HEK293 (cell line): ENCODE measurements around the gene PITPNM3.

Source experiments
- CTCF ChIA-PET: fragments of 350-600 bp; formaldehyde crosslinking; extraction: SDS; loops from one replicate; lab custom pipeline; 2021; ENCODE audit warnings: antibody characterized with exemption; lab: Yijun Ruan, JAX
- POLR2A ChIA-PET: fragments of 300-600 bp; formaldehyde crosslinking; extraction: SDS; loops from one replicate; lab custom pipeline; 2020; ENCODE audit warnings: antibody characterized with exemption, inconsistent platforms; lab: Yijun Ruan, JAX
- H3K27ac ChIP-seq: fragments of 200-500 bp; sonication (Bioruptor generic); 2 replicates; pipeline ENCODE4 v1.5.1; 2014; ENCODE audit warnings: low read depth, low read length, control low read depth, inconsistent platforms; ENCODE audit errors: extremely low read depth
- H3K36me3 ChIP-seq, 2 experiments: fragments of 200-500 bp in 1 of 2; sonication (Bioruptor generic) in 1 of 2; 1 replicate in 1 of 2; 2 replicates in 1 of 2; pipeline ENCODE4 v1.5.1; 2014 to 2017; ENCODE audit warnings: inconsistent platforms in 2 of 2, low read length in 2 of 2; ENCODE audit not compliant: control insufficient read depth in 2 of 2, insufficient read depth in 1 of 2
- H3K4me1 ChIP-seq: fragments of 200-500 bp; sonication (Bioruptor generic); 2 replicates; pipeline ENCODE4 v1.5.1; 2014; ENCODE audit warnings: mild to moderate bottlenecking, low read length, inconsistent platforms; ENCODE audit not compliant: control insufficient read depth, insufficient read depth
- H3K4me3 ChIP-seq: 2 replicates; pipeline ENCODE4 v1.5.1; 2011; ENCODE audit warnings: low read depth, mild to moderate bottlenecking, control low read depth, low read length, moderate library complexity
- H3K9me3 ChIP-seq: fragments of 200-500 bp; sonication (Bioruptor generic); 2 replicates; pipeline ENCODE4 v1.5.1; 2014; ENCODE audit warnings: low read depth, low read length, inconsistent platforms; ENCODE audit not compliant: control insufficient read depth, insufficient read depth
- EGR2 ChIP-seq: fragments of 450-650 bp; formaldehyde crosslinking; IDR thresholded peaks from 2 replicates; pipeline ENCODE4 v1.5.1; 2016; ENCODE audit warnings: low read depth, missing biosample characterization, missing genetic modification characterization
- GLIS2 ChIP-seq: fragments of 450-650 bp; formaldehyde crosslinking; IDR thresholded peaks from 2 replicates; pipeline ENCODE4 v1.5.1; 2016; ENCODE audit warnings: missing biosample characterization, missing genetic modification characterization
- MZF1 ChIP-seq: fragments of 450-650 bp; formaldehyde crosslinking; IDR thresholded peaks from 2 replicates; pipeline ENCODE4 v1.5.1; 2017; ENCODE audit warnings: missing biosample characterization, missing genetic modification characterization, borderline replicate concordance
- ZBTB17 ChIP-seq: fragments of 450-650 bp; formaldehyde crosslinking; IDR thresholded peaks from 2 replicates; pipeline ENCODE4 v1.5.1; 2016; ENCODE audit warnings: missing biosample characterization, missing genetic modification characterization
- ZBTB7A ChIP-seq: fragments of 450-650 bp; formaldehyde crosslinking; IDR thresholded peaks from 2 replicates; pipeline ENCODE4 v1.5.1; 2016; ENCODE audit warnings: low read depth, missing biosample characterization, missing genetic modification characterization
- ZFP3 ChIP-seq: fragments of 450-650 bp; formaldehyde crosslinking; IDR thresholded peaks from 2 replicates; pipeline ENCODE4 v1.5.1; 2016; ENCODE audit warnings: low read depth, missing biosample characterization, missing genetic modification characterization
- ZIC2 ChIP-seq: fragments of 450-650 bp; formaldehyde crosslinking; IDR thresholded peaks from 2 replicates; pipeline ENCODE4 v1.5.1; 2016; ENCODE audit warnings: missing biosample characterization, missing genetic modification characterization
- ZNF239 ChIP-seq: fragments of 450-650 bp; formaldehyde crosslinking; IDR thresholded peaks from 2 replicates; pipeline ENCODE4 v1.5.1; 2016; ENCODE audit warnings: missing biosample characterization, missing genetic modification characterization
- ZNF24 ChIP-seq: fragments of 450-650 bp; formaldehyde crosslinking; IDR thresholded peaks from 2 replicates; pipeline ENCODE4 v1.5.1; 2016; ENCODE audit warnings: missing biosample characterization, missing genetic modification characterization
- ZNF521 ChIP-seq: fragments of 450-650 bp; formaldehyde crosslinking; IDR thresholded peaks from 2 replicates; pipeline ENCODE4 v1.5.1; 2017; ENCODE audit warnings: missing biosample characterization, mild to moderate bottlenecking, missing genetic modification characterization
- ZNF654 ChIP-seq: fragments of 450-650 bp; formaldehyde crosslinking; IDR thresholded peaks from 2 replicates; pipeline ENCODE4 v1.5.1; 2016; ENCODE audit warnings: low read depth, missing biosample characterization, missing genetic modification characterization
- ZSCAN16 ChIP-seq: fragments of 450-650 bp; formaldehyde crosslinking; IDR thresholded peaks from 2 replicates; pipeline ENCODE4 v1.5.1; 2016; ENCODE audit warnings: missing biosample characterization, missing genetic modification characterization
- ZSCAN23 ChIP-seq: fragments of 450-650 bp; formaldehyde crosslinking; IDR thresholded peaks from 2 replicates; pipeline ENCODE4 v1.5.1; 2016; ENCODE audit warnings: missing biosample characterization, missing genetic modification characterization
- TF ChIP-seq, protein P1 (sequence below): fragments of 450-650 bp; formaldehyde crosslinking; IDR thresholded peaks from 2 replicates; pipeline ENCODE4 v1.5.1; 2016; ENCODE audit warnings: missing biosample characterization, missing genetic modification characterization
- TF ChIP-seq, protein P2 (sequence below): fragments of 450-650 bp; formaldehyde crosslinking; IDR thresholded peaks from 2 replicates; pipeline ENCODE4 v1.5.1; 2016; ENCODE audit warnings: missing biosample characterization, missing genetic modification characterization
- TF ChIP-seq, protein P3 (sequence below): fragments of 450-650 bp; formaldehyde crosslinking; IDR thresholded peaks from 2 replicates; pipeline ENCODE4 v1.5.1; 2017; ENCODE audit warnings: missing biosample characterization, mild to moderate bottlenecking, missing genetic modification characterization, moderate library complexity

Gene PITPNM3

GRCh38 chr17:6473128-6473767, 83.1 kb downstream of the PITPNM3 start:
- TF ChIP-seq ZNF24 (tag by site-specific recombination) (no peak), ZBTB7A (no peak), ZNF239 (tag by site-specific recombination) (no peak), MZF1 (no peak), ZNF521 (tag by site-specific recombination) (no peak), ZSCAN16 (tag by site-specific recombination) (no peak), ZBTB17 (peak; percentile 66), ZNF654 (peak; percentile 55), ZFP3 (tag by site-specific recombination) (no peak)
- TF ChIP-seq, protein P1, sequence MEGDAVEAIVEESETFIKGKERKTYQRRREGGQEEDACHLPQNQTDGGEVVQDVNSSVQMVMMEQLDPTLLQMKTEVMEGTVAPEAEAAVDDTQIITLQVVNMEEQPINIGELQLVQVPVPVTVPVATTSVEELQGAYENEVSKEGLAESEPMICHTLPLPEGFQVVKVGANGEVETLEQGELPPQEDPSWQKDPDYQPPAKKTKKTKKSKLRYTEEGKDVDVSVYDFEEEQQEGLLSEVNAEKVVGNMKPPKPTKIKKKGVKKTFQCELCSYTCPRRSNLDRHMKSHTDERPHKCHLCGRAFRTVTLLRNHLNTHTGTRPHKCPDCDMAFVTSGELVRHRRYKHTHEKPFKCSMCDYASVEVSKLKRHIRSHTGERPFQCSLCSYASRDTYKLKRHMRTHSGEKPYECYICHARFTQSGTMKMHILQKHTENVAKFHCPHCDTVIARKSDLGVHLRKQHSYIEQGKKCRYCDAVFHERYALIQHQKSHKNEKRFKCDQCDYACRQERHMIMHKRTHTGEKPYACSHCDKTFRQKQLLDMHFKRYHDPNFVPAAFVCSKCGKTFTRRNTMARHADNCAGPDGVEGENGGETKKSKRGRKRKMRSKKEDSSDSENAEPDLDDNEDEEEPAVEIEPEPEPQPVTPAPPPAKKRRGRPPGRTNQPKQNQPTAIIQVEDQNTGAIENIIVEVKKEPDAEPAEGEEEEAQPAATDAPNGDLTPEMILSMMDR (tag by site-specific recombination) = peak; percentile 76
- Histone ChIP-seq H3K4me1 (peaks cover 9% of the 10 kb centered on the region), H3K9me3 (no peaks in the 10 kb centered on the region), H3K27ac (no peak overlapping the region), H3K4me3 (no peak overlapping the region), H3K36me3 (no peaks in the 10 kb centered on the region)
- ChIA-PET POLR2A (interaction anchor here (0.6 kb wide), 1 partner anchor 99 kb away, joined by 5 read pairs; no protein-coding TSS in a partner anchor), CTCF (interaction anchor here (0.6 to 2.2 kb wide), 40 partner anchors 9 to 1610 kb away, joined by 3 to 10 read pairs (median 4); no protein-coding TSS in a partner anchor)

- Histone ChIP-seq H3K9me3 (no peaks in the 10 kb centered on the region), H3K36me3 (no peaks in the 10 kb centered on the region)
- 0 out of 2 replicates have a peak, but pooled peaks have one; percentile 16 for TF ChIP-seq EGR2 (tag by site-specific recombination)
- TF ChIP-seq, protein P2, sequence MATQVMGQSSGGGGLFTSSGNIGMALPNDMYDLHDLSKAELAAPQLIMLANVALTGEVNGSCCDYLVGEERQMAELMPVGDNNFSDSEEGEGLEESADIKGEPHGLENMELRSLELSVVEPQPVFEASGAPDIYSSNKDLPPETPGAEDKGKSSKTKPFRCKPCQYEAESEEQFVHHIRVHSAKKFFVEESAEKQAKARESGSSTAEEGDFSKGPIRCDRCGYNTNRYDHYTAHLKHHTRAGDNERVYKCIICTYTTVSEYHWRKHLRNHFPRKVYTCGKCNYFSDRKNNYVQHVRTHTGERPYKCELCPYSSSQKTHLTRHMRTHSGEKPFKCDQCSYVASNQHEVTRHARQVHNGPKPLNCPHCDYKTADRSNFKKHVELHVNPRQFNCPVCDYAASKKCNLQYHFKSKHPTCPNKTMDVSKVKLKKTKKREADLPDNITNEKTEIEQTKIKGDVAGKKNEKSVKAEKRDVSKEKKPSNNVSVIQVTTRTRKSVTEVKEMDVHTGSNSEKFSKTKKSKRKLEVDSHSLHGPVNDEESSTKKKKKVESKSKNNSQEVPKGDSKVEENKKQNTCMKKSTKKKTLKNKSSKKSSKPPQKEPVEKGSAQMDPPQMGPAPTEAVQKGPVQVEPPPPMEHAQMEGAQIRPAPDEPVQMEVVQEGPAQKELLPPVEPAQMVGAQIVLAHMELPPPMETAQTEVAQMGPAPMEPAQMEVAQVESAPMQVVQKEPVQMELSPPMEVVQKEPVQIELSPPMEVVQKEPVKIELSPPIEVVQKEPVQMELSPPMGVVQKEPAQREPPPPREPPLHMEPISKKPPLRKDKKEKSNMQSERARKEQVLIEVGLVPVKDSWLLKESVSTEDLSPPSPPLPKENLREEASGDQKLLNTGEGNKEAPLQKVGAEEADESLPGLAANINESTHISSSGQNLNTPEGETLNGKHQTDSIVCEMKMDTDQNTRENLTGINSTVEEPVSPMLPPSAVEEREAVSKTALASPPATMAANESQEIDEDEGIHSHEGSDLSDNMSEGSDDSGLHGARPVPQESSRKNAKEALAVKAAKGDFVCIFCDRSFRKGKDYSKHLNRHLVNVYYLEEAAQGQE (tag by site-specific recombination) = no peak
- TF ChIP-seq, all 188 proteins: peak for 1
- POLR2A ChIA-PET = interaction anchor here (0.6 kb wide), 1 partner anchor 99 kb away, joined by 5 read pairs; no protein-coding TSS in a partner anchor
- Histone ChIP-seq H3K4me1 (peaks cover 9% of the 10 kb centered on the region), H3K27ac (no peak overlapping the region), H3K4me3 (no peak overlapping the region)
- CTCF ChIA-PET = interaction anchor here (0.6 to 2.2 kb wide), 32 partner anchors 9 to 1411 kb away, joined by 3 to 10 read pairs (median 5); no protein-coding TSS in a partner anchor
Measured at GRCh38 chr17:6472517-6472916, 83.8 kb downstream of the PITPNM3 start.

DNA sequence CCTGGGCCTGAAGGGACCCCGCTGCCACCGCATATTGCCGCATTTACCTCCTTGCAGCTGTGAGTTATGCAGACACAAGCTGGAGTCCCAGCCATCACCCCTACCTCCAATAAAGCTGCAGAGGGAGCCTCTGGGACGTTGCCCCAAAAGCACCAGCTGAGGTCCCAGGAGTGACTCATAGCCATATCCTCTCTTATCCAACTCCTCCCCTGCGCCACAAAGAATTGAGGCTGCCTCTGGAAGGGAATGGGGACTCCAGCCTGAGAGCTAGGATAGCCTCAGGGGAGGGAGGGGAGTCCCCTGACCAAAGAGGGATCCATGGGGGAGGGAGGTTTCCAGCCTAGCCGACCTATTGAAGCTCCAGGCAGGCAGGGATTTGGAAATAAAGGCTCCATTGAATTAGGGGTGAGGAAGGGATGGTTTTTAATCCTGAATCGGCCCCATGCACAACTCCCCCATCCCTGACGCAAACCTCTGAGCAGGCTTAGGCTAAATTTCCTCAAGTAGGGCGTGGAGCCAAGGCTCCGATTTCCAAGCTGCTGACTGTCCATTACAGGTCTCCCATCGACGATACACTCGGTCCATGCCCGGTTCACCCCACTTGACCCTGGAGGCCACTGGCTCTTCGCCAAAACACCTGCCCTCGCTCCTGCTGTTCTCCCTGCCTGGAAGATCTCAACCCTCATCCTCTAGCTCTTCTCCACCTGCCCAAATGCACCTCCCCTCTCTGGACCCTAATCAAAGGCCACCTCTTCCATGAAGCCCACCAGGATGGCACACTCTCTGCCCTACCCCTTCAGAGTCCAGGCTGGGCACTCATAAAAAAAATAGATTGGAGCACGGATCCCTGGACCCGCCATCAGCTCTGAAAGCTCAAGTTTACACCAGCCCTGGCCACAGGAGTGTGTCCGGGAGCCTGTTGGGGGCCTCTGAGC, 84.6 kb downstream of the PITPNM3 start:
- Histone ChIP-seq H3K9me3 (no peaks in the 10 kb centered on the region), H3K4me3 (no peak overlapping the region), H3K27ac (no peak overlapping the region), H3K4me1 (peaks cover 9% of the 10 kb centered on the region), H3K36me3 (no peaks in the 10 kb centered on the region)
- TF ChIP-seq, protein P3, sequence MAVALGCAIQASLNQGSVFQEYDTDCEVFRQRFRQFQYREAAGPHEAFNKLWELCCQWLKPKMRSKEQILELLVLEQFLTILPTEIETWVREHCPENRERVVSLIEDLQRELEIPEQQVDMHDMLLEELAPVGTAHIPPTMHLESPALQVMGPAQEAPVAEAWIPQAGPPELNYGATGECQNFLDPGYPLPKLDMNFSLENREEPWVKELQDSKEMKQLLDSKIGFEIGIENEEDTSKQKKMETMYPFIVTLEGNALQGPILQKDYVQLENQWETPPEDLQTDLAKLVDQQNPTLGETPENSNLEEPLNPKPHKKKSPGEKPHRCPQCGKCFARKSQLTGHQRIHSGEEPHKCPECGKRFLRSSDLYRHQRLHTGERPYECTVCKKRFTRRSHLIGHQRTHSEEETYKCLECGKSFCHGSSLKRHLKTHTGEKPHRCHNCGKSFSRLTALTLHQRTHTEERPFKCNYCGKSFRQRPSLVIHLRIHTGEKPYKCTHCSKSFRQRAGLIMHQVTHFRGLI (tag by site-specific recombination) = 0 out of 2 replicates have a peak, but pooled peaks have one; percentile 47
- 0 out of 2 replicates have a peak, but pooled peaks have one; percentile 9 for TF ChIP-seq GLIS2
- TF ChIP-seq ZIC2 = peak; percentile 18; the same call in 1 of the 2 replicates
- TF ChIP-seq ZSCAN23 (tag by site-specific recombination) = no peak
- CTCF ChIA-PET = interaction anchor here (0.7 to 2.2 kb wide), 13 partner anchors 8 to 229 kb away, joined by 3 to 10 read pairs (median 5); no protein-coding TSS in a partner anchor
- POLR2A ChIA-PET = no interaction called here
